Mucosa of rectum (tissue), 2 donors: ENCODE data around the gene KRTAP20-3.

Experiments
- H3K27ac ChIP-seq, 2 donors: one replicate each; pipeline ENCODE4 v1.7.0; 2013; ENCODE audit warnings: inconsistent platforms in 2 of 2, low read depth in 2 of 2, low read length in 2 of 2
- H3K27me3 ChIP-seq, 2 donors: one replicate each; pipeline ENCODE4 v1.7.0; 2013; ENCODE audit warnings: low read length in 2 of 2; ENCODE audit not compliant: control insufficient read depth in 2 of 2, insufficient read depth in 2 of 2
- H3K36me3 ChIP-seq, 2 donors: one replicate each; pipeline ENCODE4 v1.7.0; 2013; ENCODE audit warnings: low read length in 2 of 2; ENCODE audit not compliant: control insufficient read depth in 2 of 2, insufficient read depth in 2 of 2
- H3K4me1 ChIP-seq, 2 donors: one replicate each; pipeline ENCODE4 v1.7.0; 2013; ENCODE audit warnings: low read length in 2 of 2, mild to moderate bottlenecking in 1 of 2; ENCODE audit not compliant: control insufficient read depth in 2 of 2, insufficient read depth in 2 of 2
- H3K4me3 ChIP-seq, 2 donors: one replicate each; pipeline ENCODE4 v1.7.0; 2013; ENCODE audit warnings: low read length in 2 of 2
- H3K9ac ChIP-seq, 2 donors: one replicate each; pipeline ENCODE4 v1.7.0; 2013; ENCODE audit warnings: low read length in 2 of 2, low read depth in 1 of 2, mild to moderate bottlenecking in 1 of 2
- H3K9me3 ChIP-seq, 2 donors: one replicate each; pipeline ENCODE4 v1.7.0; 2013; ENCODE audit warnings: low read length in 2 of 2; ENCODE audit not compliant: control insufficient read depth in 2 of 2
- donor health status: healthy.
- donor health status: Normal muscosa, but diverticular disease.

KRTAP20-3 gene

DNA sequence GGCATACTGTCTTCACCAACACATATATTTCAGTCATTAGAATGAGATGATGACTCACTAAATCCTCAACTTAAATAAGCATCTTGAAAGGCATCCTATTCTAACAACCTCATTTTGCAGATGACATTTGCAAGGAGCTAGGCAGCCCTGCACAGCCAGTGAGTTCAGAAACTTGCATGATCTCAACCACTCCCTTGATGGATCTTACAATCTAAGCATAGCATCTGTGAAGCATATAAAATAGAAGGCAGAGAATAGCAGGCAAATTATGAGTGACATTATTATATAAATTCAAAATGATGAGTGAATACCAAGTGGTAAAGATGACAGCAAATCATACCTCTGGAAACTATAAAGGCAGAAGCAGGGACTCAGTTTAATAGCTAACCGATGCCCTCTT is 31.6 kb downstream of the KRTAP20-3 start:
- no peaks in the 10 kb centered on the region for H3K36me3 ChIP-seq
- H3K4me3 ChIP-seq: no peak overlapping the region
- H3K27ac ChIP-seq: no peak overlapping the region
- H3K9me3 ChIP-seq: no peaks in the 10 kb centered on the region
- H3K9ac ChIP-seq: no peak overlapping the region
- H3K27me3 ChIP-seq: no peaks in the 10 kb centered on the region
- no peaks in the 10 kb centered on the region for H3K4me1 ChIP-seq

DNA sequence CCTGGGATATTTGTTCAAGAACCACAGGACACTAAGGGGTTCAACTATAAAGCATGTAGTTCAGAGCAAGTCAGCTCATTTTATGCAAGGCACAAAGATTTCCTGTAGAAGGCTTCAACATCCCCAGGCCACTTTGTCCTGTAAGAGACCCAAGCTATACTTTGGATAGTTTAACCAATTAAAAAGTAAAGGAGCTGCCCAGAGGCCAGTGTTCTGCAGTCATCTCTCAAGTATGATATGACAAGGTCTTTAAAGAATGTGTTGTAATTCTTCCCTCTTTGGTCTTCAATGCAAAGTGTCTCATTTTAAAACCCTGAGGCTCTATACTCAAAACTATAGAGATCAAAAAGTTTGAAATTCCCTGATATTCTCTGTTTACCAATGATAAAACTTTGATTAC is 34.1 kb downstream of the KRTAP20-3 start:
- Histone ChIP-seq H3K36me3 (no peaks in the 10 kb centered on the region), H3K4me1 (no peaks in the 10 kb centered on the region), H3K9ac (no peak overlapping the region), H3K9me3 (peaks cover 0 to 3% of the 10 kb centered on the region in 2 donors), H3K27me3 (no peaks in the 10 kb centered on the region), H3K4me3 (no peak overlapping the region), H3K27ac (no peak overlapping the region)

DNA sequence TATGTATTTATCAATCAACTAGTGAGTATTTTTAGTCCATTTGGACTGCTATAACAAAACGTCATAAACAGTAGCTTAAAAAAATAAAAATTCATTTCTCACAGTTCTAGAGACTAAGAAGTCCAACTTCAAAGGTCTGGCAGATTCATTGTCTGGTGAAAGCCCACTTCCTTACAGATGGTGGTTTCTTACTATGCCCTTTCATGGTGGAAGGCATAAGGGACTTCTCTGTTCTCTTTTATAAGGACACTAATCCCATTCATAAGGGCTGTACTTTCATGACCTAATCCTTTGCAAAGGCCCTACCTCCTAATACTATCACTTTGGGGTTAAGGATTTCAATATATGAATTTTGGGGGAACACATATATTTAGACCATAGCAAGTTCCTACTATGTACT is 37.9 kb downstream of the KRTAP20-3 start:
- H3K36me3 ChIP-seq: no peaks in the 10 kb centered on the region
- no peak overlapping the region for H3K27ac ChIP-seq
- no peaks in the 10 kb centered on the region for H3K4me1 ChIP-seq
- H3K9me3 ChIP-seq: peaks cover 0 to 3% of the 10 kb centered on the region in 2 donors
- no peak overlapping the region for H3K4me3 ChIP-seq
- H3K9ac ChIP-seq: no peak overlapping the region
- no peaks in the 10 kb centered on the region for H3K27me3 ChIP-seq

DNA sequence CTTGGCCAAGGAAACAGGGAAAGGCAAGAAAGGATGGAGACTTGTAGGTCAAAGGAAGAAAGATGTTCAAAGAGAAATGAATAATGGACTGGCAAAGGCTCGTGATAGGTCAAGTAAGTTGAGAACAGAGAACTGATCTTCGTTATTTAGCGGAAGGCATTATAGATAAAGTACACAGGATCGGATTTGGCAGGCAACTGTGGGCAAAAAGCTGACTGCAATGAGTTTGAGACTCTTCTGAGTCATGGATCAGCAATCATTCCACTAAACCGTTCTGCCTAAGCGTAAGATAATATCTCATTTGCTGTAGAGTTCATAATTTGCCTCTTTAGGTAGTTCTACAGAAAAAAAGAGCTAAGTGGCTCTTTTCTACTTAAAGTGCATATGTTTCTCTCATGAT is 41.8 kb downstream of the KRTAP20-3 start:
- peaks cover 2 to 3% of the 10 kb centered on the region in 2 donors for H3K9me3 ChIP-seq

DNA sequence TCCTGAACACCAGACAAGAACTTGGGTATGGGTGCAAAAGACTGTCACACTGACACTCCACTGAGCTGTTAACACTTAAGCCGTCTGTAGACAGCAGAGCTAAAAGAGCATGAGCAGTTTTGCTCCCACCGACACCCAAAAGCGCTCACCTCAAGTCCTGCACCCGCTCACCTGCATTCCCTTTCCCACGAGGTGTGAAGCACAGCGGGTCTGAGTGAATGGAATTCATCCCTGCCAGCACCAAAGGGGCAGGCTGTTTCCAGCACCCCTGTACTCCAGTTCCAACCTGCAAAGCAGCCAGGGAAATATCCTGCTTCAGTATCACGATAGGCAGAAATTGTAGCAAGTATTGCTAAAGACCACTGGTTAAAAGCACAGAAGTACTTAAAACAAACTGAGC is 47.2 kb downstream of the KRTAP20-3 start:
- no peak overlapping the region for H3K27ac ChIP-seq
- no peak overlapping the region for H3K9ac ChIP-seq
- H3K36me3 ChIP-seq: no peaks in the 10 kb centered on the region
- peaks cover 2 to 3% of the 10 kb centered on the region in 2 donors for H3K9me3 ChIP-seq
- H3K27me3 ChIP-seq: no peaks in the 10 kb centered on the region
- no peak overlapping the region for H3K4me3 ChIP-seq
- H3K4me1 ChIP-seq: no peaks in the 10 kb centered on the region

More for the DNA sequence above, 41.8 kb downstream of the KRTAP20-3 start:
- H3K4me1 ChIP-seq: no peaks in the 10 kb centered on the region
- no peaks in the 10 kb centered on the region for H3K36me3 ChIP-seq
- no peak overlapping the region for H3K9ac ChIP-seq
- H3K27ac ChIP-seq: no peak overlapping the region
- no peaks in the 10 kb centered on the region for H3K27me3 ChIP-seq
- H3K4me3 ChIP-seq: no peak overlapping the region
